Body of pancreas (tissue), 4 donors: Measurements from ENCODE around the gene SOCS1. TPM values are rescaled to one million over a fixed set of nuclear protein-coding genes. Genes with fewer than 3 reads are reported as not detected.
"Not testable (repeated sequence)": the region's sequence is repeated elsewhere in the genome, so short reads cannot be mapped to it uniquely, and the experiment has no call there.

Experiments
- ATAC-seq: fragments of 150-250 bp; one replicate; pipeline ENCODE4 v1.9.1; 2016
- DNase-seq, 4 donors: peaks; one replicate each; pipeline ENCODE4 v3.0.0-alpha.2; 2019
- H3K27ac ChIP-seq, 4 donors: fragments of 200-600 bp; sonication (generic); 1 replicate in 3 of 4; 2 replicates in 1 of 4; pipeline versions ENCODE4 v1.5.1 to v1.6.1; 2016 to 2019; ENCODE audit warnings: mild to moderate bottlenecking in 1 of 4, mixed read lengths in 1 of 4, moderate library complexity in 1 of 4
- H3K27me3 ChIP-seq, 2 donors: fragments of 200-600 bp; sonication (generic); one replicate each; pipeline ENCODE4 v1.6.0; 2016; ENCODE audit warnings: mild to moderate bottlenecking in 1 of 2
- H3K36me3 ChIP-seq, 2 donors: fragments of 200-600 bp; sonication (generic); replicated peaks in 1 of 2; 2 replicates each; pipeline ENCODE4 v1.5.1; 2016; ENCODE audit warnings: low read depth in 2 of 2; ENCODE audit not compliant: insufficient read depth in 1 of 2
- H3K4me1 ChIP-seq: fragments of 200-600 bp; sonication (generic); one replicate; pipeline ENCODE4 v1.6.0; 2016
- H3K4me3 ChIP-seq, 2 donors: fragments of 200-600 bp; sonication (generic); 1 replicate in 1 of 2; 2 replicates in 1 of 2; pipeline ENCODE4 v1.5.1; 2016 to 2019
- H3K9me3 ChIP-seq, 3 donors: fragments of 200-600 bp; sonication (generic); 1 replicate in 2 of 3; 2 replicates in 1 of 3; pipeline ENCODE4 v1.5.1; 2016
- CTCF ChIP-seq, 7 experiments: fragments of 450-650 bp in 4 of 7; fragments of 200-600 bp in 3 of 7; sonication (generic) in 3 of 7; IDR thresholded peaks; one replicate each; pipeline ENCODE4 v1.5.1; 2016 to 2019; ENCODE audit warnings: antibody characterized with exemption in 7 of 7
- POLR2A ChIP-seq, 3 donors: fragments of 450-650 bp; IDR thresholded peaks; one replicate each; pipeline ENCODE4 v1.6.1; 2016; ENCODE audit warnings: antibody characterized with exemption in 3 of 3, mild to moderate bottlenecking in 2 of 3
- WGBS, 2 donors: methylation state at CpG; one replicate each; pipeline ENCODE4 v1.1.5; 2017; 5-methylcytosine and 5-hydroxymethylcytosine counted together
- intact Hi-C: fragments of 100-400 bp; cut with DNase I; formaldehyde crosslinking; loops from one replicate; pipeline ENCODE4 v1.15.1; 2023
- total RNA-seq, 2 donors: library from RNA; depleted of rRNA; stranded (reverse); fragments of >200 nt; gene quantifications; one replicate each; pipeline ENCODE4 v1.1.0, GENCODE V29; 2016

The SOCS1 gene
- total RNA-seq, 2 donors from 2014 or later = 1.0 to 7.9 TPM

- TF ChIP-seq POLR2A (IDR thresholded peaks at IDR 0.05) (no peak), CTCF (IDR thresholded peaks at IDR 0.05) (no peak)
- ATAC-seq = no peak
- Histone ChIP-seq H3K27me3 (no peaks in the 10 kb centered on the region), H3K9me3 (no peaks in the 10 kb centered on the region), H3K36me3 (no peaks in the 10 kb centered on the region), H3K4me1 (peaks cover 22% of the 10 kb centered on the region), H3K4me3 (no peak overlapping the region), H3K27ac (no peak overlapping the region)
- no peak for DNase-seq
- 91 to 93% methylated on average over 7 of the region's 7 CpGs for WGBS, 2 donors
- intact Hi-C loops = no loop called here
These were observed 44.5 kb upstream of the SOCS1 start for GRCh38 chr16:11300560-11300892.

GRCh38 chr16:11299865-11300559, 44.0 kb upstream of the SOCS1 start:
- H3K4me3 ChIP-seq = no peak overlapping the region
- no peak for TF ChIP-seq POLR2A (IDR thresholded peaks at IDR 0.05)
- no peak for TF ChIP-seq CTCF (IDR thresholded peaks at IDR 0.05)
- H3K4me1 ChIP-seq = peaks cover 22% of the 10 kb centered on the region
- 81 to 89% methylated on average over 6 of the region's 6 CpGs for WGBS, 2 donors
- no peaks in the 10 kb centered on the region for H3K9me3 ChIP-seq
- no peaks in the 10 kb centered on the region for H3K27me3 ChIP-seq
- no peaks in the 10 kb centered on the region for H3K36me3 ChIP-seq
- DNase-seq (no peak), ATAC-seq (no peak)
- no peak overlapping the region for H3K27ac ChIP-seq
- intact Hi-C loops = no loop called here

- DNase-seq = not testable (repeated sequence)
These were observed 43.0 kb upstream of the SOCS1 start for GRCh38 chr16:11298950-11299547.

GRCh38 chr16:11298143-11298900, 42.3 kb upstream of the SOCS1 start:
- H3K9me3 ChIP-seq = no peaks in the 10 kb centered on the region
- no peaks in the 10 kb centered on the region for H3K36me3 ChIP-seq
- WGBS, 2 donors = 84 to 91% methylated on average over 5 of the region's 5 CpGs
- no peak for ATAC-seq
- H3K27me3 ChIP-seq = no peaks in the 10 kb centered on the region
- intact Hi-C loops = no loop called here
- peaks cover 22% of the 10 kb centered on the region for H3K4me1 ChIP-seq
- H3K27ac ChIP-seq = peak overlapping the region; percentile 45 to 78 (median 68)
- DNase-seq = no peak
- TF ChIP-seq POLR2A (IDR thresholded peaks at IDR 0.05) = no peak
- no peak for TF ChIP-seq CTCF (IDR thresholded peaks at IDR 0.05)
- no peak overlapping the region for H3K4me3 ChIP-seq

More at GRCh38 chr16:11298950-11299547, 43.0 kb upstream of the SOCS1 start:
- H3K27ac ChIP-seq, H3K4me3 ChIP-seq, H3K36me3 ChIP-seq, ATAC-seq, H3K27me3 ChIP-seq, H3K9me3 ChIP-seq, intact Hi-C loops: not testable (repeated sequence)
- H3K4me1 ChIP-seq = peaks cover 22% of the 10 kb centered on the region
- WGBS, 2 donors = 85 to 91% methylated on average over 13 of the region's 13 CpGs

- DNase-seq (peak; percentile 71 to 90 (median 88)), ATAC-seq (peak; percentile 88)
- H3K4me3 ChIP-seq = no peak overlapping the region
- peak overlapping the region; percentile 45 to 78 (median 68) for H3K27ac ChIP-seq
- H3K9me3 ChIP-seq = no peaks in the 10 kb centered on the region
- WGBS, 2 donors = 10 to 13% methylated on average over 12 to 19 of the region's 19 CpGs
- peak in 3 of 7 experiments; percentile 33 to 44 (median 40) for TF ChIP-seq CTCF (IDR thresholded peaks at IDR 0.05)
- TF ChIP-seq POLR2A (IDR thresholded peaks at IDR 0.05) = peak in 2 of 3 donors; percentile 22 to 40
- H3K36me3 ChIP-seq = no peaks in the 10 kb centered on the region
- H3K4me1 ChIP-seq = peaks cover 22% of the 10 kb centered on the region
- no peaks in the 10 kb centered on the region for H3K27me3 ChIP-seq
- intact Hi-C loops = no loop called here
These were observed 41.6 kb upstream of the SOCS1 start for GRCh38 chr16:11297492-11298142.
